Trophoblast cell (in vitro differentiated cells and primary cell): ENCODE data around the gene CSMD2.

Source experiments
- DNase-seq, 2 donors: peaks; one replicate each; pipeline ENCODE4 v3.0.0-alpha.2; 2016
- H2AFZ ChIP-seq: 2 replicates; pipeline ENCODE4 v1.6.1; 2013; ENCODE audit warnings: low read length, moderate library complexity, mild to moderate bottlenecking; ENCODE audit not compliant: insufficient read depth, poor library complexity
- H2AK5ac ChIP-seq: 2 replicates; pipeline ENCODE4 v1.6.1; 2013; ENCODE audit warnings: mild to moderate bottlenecking, low read length
- H2BK120ac ChIP-seq: 2 replicates; pipeline ENCODE4 v1.6.1; 2013; ENCODE audit warnings: low read length, mild to moderate bottlenecking, moderate library complexity; ENCODE audit not compliant: insufficient read depth, poor library complexity
- H2BK12ac ChIP-seq: 2 replicates; pipeline ENCODE4 v1.6.1; 2013; ENCODE audit warnings: mild to moderate bottlenecking, low read length, moderate library complexity
- H2BK5ac ChIP-seq: 2 replicates; pipeline ENCODE4 v1.6.1; 2013; ENCODE audit warnings: low read length, low read depth, moderate library complexity, mild to moderate bottlenecking; ENCODE audit not compliant: poor library complexity
- H3K14ac ChIP-seq: 2 replicates; pipeline ENCODE4 v1.6.1; 2013; ENCODE audit warnings: mild to moderate bottlenecking, low read length
- H3K18ac ChIP-seq: 2 replicates; pipeline ENCODE4 v1.6.1; 2013; ENCODE audit warnings: mild to moderate bottlenecking, low read length
- H3K23ac ChIP-seq: 2 replicates; pipeline ENCODE4 v1.6.1; 2013; ENCODE audit warnings: low read length
- H3K27ac ChIP-seq: 2 replicates; pipeline ENCODE4 v1.5.1; 2013; ENCODE audit warnings: low read depth, mild to moderate bottlenecking, inconsistent platforms, low read length, moderate library complexity
- H3K27me3 ChIP-seq: 2 replicates; pipeline ENCODE4 v1.6.1; 2013; ENCODE audit warnings: inconsistent platforms, mild to moderate bottlenecking, low read length, moderate library complexity; ENCODE audit not compliant: insufficient read depth
- H3K36me3 ChIP-seq, 2 experiments: 1 replicate in 1 of 2; 2 replicates in 1 of 2; pipeline ENCODE4 v1.6.1; 2013; ENCODE audit warnings: low read length in 2 of 2, mild to moderate bottlenecking in 2 of 2, moderate library complexity in 1 of 2; ENCODE audit not compliant: insufficient read depth in 2 of 2, control insufficient read depth in 1 of 2
- H3K4ac ChIP-seq: 2 replicates; pipeline ENCODE4 v1.6.1; 2013; ENCODE audit warnings: low read depth, mild to moderate bottlenecking, low read length, moderate library complexity
- H3K4me1 ChIP-seq, 2 experiments: 1 replicate in 1 of 2; 2 replicates in 1 of 2; pipeline ENCODE4 v1.6.1; 2013; ENCODE audit warnings: low read length in 2 of 2, mild to moderate bottlenecking in 2 of 2, moderate library complexity in 1 of 2; ENCODE audit not compliant: insufficient read depth in 2 of 2, control insufficient read depth in 1 of 2
- H3K4me2 ChIP-seq: 2 replicates; pipeline ENCODE4 v1.6.1; 2013; ENCODE audit warnings: inconsistent platforms, mild to moderate bottlenecking, low read length, moderate library complexity
- H3K4me3 ChIP-seq: 2 replicates; pipeline ENCODE4 v1.5.1; 2013; ENCODE audit warnings: mild to moderate bottlenecking, low read depth, low read length, inconsistent platforms
- H3K79me1 ChIP-seq: one replicate; pipeline ENCODE4 v1.6.1; 2013; ENCODE audit warnings: low read length
- H3K79me2 ChIP-seq: 2 replicates; pipeline ENCODE4 v1.6.1; 2013; ENCODE audit warnings: low read length, mild to moderate bottlenecking; ENCODE audit not compliant: control insufficient read depth, insufficient read depth, poor library complexity
- H3K9ac ChIP-seq: 2 replicates; pipeline ENCODE4 v1.6.1; 2013; ENCODE audit warnings: mild to moderate bottlenecking, low read length
- H3K9me3 ChIP-seq: 2 replicates; pipeline ENCODE4 v1.6.1; 2013; ENCODE audit warnings: low read depth, mild to moderate bottlenecking, control low read depth, inconsistent platforms, low read length; ENCODE audit not compliant: insufficient read depth
- H4K12ac ChIP-seq: 2 replicates; pipeline ENCODE4 v1.6.1; 2013; ENCODE audit warnings: low read depth, mild to moderate bottlenecking, low read length, moderate library complexity
- H4K8ac ChIP-seq: 2 replicates; pipeline ENCODE4 v1.6.1; 2013; ENCODE audit warnings: low read depth, mild to moderate bottlenecking, low read length, moderate library complexity
- H4K91ac ChIP-seq: one replicate; pipeline ENCODE4 v1.6.1; 2013; ENCODE audit warnings: low read depth, mild to moderate bottlenecking, low read length, moderate library complexity
- WGBS: extraction: QIAGEN DNeasy Blood & Tissue Kit; methylation state at CpG from one replicate; pipeline ENCODE4 v1.1.7; 2013; ENCODE audit warnings: missing lambda C conversion rate; ENCODE audit not compliant: insufficient read length, insufficient coverage; ENCODE audit errors: extremely low coverage; 5-methylcytosine and 5-hydroxymethylcytosine counted together

The CSMD2 gene

DNA sequence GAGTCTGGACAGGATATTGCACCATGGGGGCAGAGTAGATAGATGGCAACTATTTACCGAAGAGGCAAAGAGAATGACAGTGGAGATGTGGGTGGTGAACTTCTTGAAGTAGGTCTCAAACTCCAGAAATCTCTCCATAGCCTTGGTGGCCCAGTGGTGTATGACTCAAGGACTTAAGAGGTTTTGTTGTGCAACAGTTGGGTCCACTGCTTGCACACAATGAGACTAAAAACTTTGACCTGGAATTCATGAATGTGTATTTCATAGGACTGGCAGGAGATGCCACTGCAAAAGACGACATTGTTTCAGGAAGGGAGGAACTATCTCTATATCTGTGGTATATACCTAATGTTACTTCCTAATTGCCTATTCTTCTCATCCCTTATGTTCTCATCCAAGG, 616.7 kb downstream of the CSMD2 start:
- H2AK5ac ChIP-seq: no peak overlapping the region
- no peak overlapping the region for H4K12ac ChIP-seq
- no peaks in the 10 kb centered on the region for H3K79me2 ChIP-seq
- H4K8ac ChIP-seq: no peak overlapping the region
- no peak overlapping the region for H3K4ac ChIP-seq
- no peak overlapping the region for H3K9ac ChIP-seq
- no peaks in the 10 kb centered on the region for H3K27me3 ChIP-seq
- no peak overlapping the region for H3K23ac ChIP-seq
- H3K36me3 ChIP-seq: no peaks in the 10 kb centered on the region
- no CpG with 5 or more reads among the region's 2 CpGs for WGBS
- no peak overlapping the region for H3K4me3 ChIP-seq
- H3K14ac ChIP-seq: no peak overlapping the region
- peak in 1 of 2 donors; percentile 1 for DNase-seq
- H4K91ac ChIP-seq: no peak overlapping the region
- no peak overlapping the region for H2BK12ac ChIP-seq
- no peak overlapping the region for H3K4me2 ChIP-seq
- H3K18ac ChIP-seq: no peak overlapping the region
- H3K4me1 ChIP-seq: no peaks in the 10 kb centered on the region
- no peak overlapping the region for H2BK120ac ChIP-seq
- H2BK5ac ChIP-seq: no peak overlapping the region
- H3K79me1 ChIP-seq: no peaks in the 10 kb centered on the region
- H3K27ac ChIP-seq: no peak overlapping the region
- H2AFZ ChIP-seq: no peak overlapping the region
- H3K9me3 ChIP-seq: peaks cover 10% of the 10 kb centered on the region

DNA sequence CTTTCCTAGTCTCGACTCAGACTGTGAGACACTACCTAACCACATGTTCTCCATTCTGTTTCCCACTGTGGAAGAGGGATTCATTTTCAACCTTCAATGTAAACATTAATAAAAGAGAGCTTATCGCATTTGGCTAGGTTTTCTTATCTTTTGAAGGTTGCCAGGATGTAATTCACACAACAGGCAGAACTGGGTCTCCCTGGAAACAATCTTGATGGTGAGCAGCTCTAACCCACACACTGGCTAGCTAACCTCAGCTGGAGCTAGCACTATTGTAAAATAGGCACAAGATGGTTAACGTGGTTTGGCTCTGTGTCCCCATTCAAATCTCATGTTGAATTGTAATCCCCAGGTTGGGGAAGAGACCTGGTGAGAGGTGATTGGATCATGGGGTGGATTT, 617.5 kb downstream of the CSMD2 start:
- no peak overlapping the region for H3K18ac ChIP-seq
- no peaks in the 10 kb centered on the region for H3K79me2 ChIP-seq
- H3K4me2 ChIP-seq: no peak overlapping the region
- no peak overlapping the region for H3K4ac ChIP-seq
- H2BK5ac ChIP-seq: no peak overlapping the region
- H3K27me3 ChIP-seq: no peaks in the 10 kb centered on the region
- WGBS: no CpG with 5 or more reads among the region's 3 CpGs
- H2AK5ac ChIP-seq: no peak overlapping the region
- H4K91ac ChIP-seq: no peak overlapping the region
- H3K4me1 ChIP-seq: no peaks in the 10 kb centered on the region
- no peak overlapping the region for H3K14ac ChIP-seq
- H3K23ac ChIP-seq: no peak overlapping the region
- H2BK120ac ChIP-seq: no peak overlapping the region
- H3K9me3 ChIP-seq: peaks cover 10% of the 10 kb centered on the region
- H2AFZ ChIP-seq: no peak overlapping the region
- no peak for DNase-seq
- H3K4me3 ChIP-seq: no peak overlapping the region
- no peak overlapping the region for H4K12ac ChIP-seq
- H4K8ac ChIP-seq: no peak overlapping the region
- H3K9ac ChIP-seq: no peak overlapping the region
- no peak overlapping the region for H3K27ac ChIP-seq
- H2BK12ac ChIP-seq: no peak overlapping the region
- H3K36me3 ChIP-seq: no peaks in the 10 kb centered on the region
- H3K79me1 ChIP-seq: no peaks in the 10 kb centered on the region

DNA sequence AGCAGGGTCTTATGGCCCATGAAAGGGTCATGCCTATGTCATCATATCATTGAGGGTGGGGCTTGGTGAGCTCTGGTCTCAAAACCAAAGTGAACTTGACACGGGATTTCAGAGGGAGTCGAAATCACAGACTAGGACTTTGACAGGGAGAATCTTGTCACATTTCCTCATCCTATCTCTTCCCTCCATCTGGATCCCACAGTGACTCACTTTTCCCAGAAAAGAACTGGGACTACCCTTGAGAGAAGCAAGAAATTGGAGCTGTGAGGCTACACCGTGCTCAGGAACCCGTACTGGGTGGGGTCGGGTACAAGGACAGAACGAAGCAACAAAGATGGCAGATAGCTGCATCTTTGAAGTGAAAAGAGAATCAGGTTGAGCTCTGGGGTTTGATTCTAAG, 623.1 kb downstream of the CSMD2 start:
- no peak overlapping the region for H3K4ac ChIP-seq
- no peak overlapping the region for H3K18ac ChIP-seq
- H4K8ac ChIP-seq: no peak overlapping the region
- H3K4me3 ChIP-seq: no peak overlapping the region
- H4K12ac ChIP-seq: no peak overlapping the region
- no peaks in the 10 kb centered on the region for H3K27me3 ChIP-seq
- no peaks in the 10 kb centered on the region for H3K79me2 ChIP-seq
- no peaks in the 10 kb centered on the region for H3K79me1 ChIP-seq
- no peak overlapping the region for H2AFZ ChIP-seq
- no peak overlapping the region for H3K23ac ChIP-seq
- no peak overlapping the region for H3K9ac ChIP-seq
- H2AK5ac ChIP-seq: no peak overlapping the region
- DNase-seq: peak in 1 of 2 donors; percentile 1
- no peaks in the 10 kb centered on the region for H3K36me3 ChIP-seq
- H3K4me2 ChIP-seq: no peak overlapping the region
- H2BK12ac ChIP-seq: no peak overlapping the region
- no peaks in the 10 kb centered on the region for H3K4me1 ChIP-seq
- no CpG with 5 or more reads among the region's 6 CpGs for WGBS
- no peak overlapping the region for H2BK5ac ChIP-seq
- H3K14ac ChIP-seq: no peak overlapping the region
- peaks cover 3% of the 10 kb centered on the region for H3K9me3 ChIP-seq
- no peak overlapping the region for H3K27ac ChIP-seq
- no peak overlapping the region for H4K91ac ChIP-seq
- no peak overlapping the region for H2BK120ac ChIP-seq

DNA sequence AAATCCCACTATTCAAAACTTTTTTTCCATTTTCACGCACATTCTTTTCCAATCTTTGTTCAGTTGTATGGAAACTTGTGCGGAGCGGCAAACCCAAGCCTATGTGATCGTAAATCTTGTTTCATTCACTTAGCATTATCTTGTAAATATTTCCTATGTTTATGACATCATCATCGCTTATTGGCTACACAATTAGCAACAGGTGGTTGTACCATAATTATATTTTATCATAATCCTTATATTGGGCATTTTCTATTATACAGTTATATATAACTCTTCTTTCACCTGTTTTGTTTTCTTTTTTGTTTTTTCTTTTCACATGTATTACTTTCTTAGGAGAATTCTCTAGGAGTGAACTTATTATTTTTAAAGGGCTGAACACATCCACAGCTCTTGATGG, 627.1 kb downstream of the CSMD2 start:
- H3K4me1 ChIP-seq: no peaks in the 10 kb centered on the region
- H3K27me3 ChIP-seq: no peaks in the 10 kb centered on the region
- H4K8ac ChIP-seq: no peak overlapping the region

More for the DNA sequence above, 627.1 kb downstream of the CSMD2 start:
- no peaks in the 10 kb centered on the region for H3K36me3 ChIP-seq
- H2AFZ ChIP-seq: no peak overlapping the region
- H2BK5ac ChIP-seq: no peak overlapping the region
- no peak overlapping the region for H4K12ac ChIP-seq
- H3K23ac ChIP-seq: no peak overlapping the region
- DNase-seq: no peak
- H3K9me3 ChIP-seq: peaks cover 6% of the 10 kb centered on the region
- no peak overlapping the region for H2BK120ac ChIP-seq
- no peak overlapping the region for H4K91ac ChIP-seq
- H3K79me2 ChIP-seq: no peaks in the 10 kb centered on the region
- H2AK5ac ChIP-seq: no peak overlapping the region
- no CpG with 5 or more reads among the region's 5 CpGs for WGBS
- no peaks in the 10 kb centered on the region for H3K79me1 ChIP-seq
- no peak overlapping the region for H3K9ac ChIP-seq
- no peak overlapping the region for H3K27ac ChIP-seq
- no peak overlapping the region for H3K14ac ChIP-seq
- no peak overlapping the region for H2BK12ac ChIP-seq
- no peak overlapping the region for H3K4me3 ChIP-seq
- no peak overlapping the region for H3K4ac ChIP-seq
- no peak overlapping the region for H3K18ac ChIP-seq
- no peak overlapping the region for H3K4me2 ChIP-seq
